Erythroblast (primary cell): ENCODE measurements around the gene COL6A1.
"Not testable (repeated sequence)": the region's sequence is repeated elsewhere in the genome, so short reads cannot be mapped to it uniquely, and the experiment has no call there.

ENCODE experiments used
- DNase-seq, 2 experiments: peaks; one replicate each; lab custom pipeline; 2025; lab: John Stamatoyannopoulos, UW
- GATA1 ChIP-seq: IDR thresholded peaks from 2 replicates; pipeline ENCODE4 v1.6.1; 2011; ENCODE audit warnings: low read depth, mild to moderate bottlenecking, control low read depth, low read length, moderate library complexity
- POLR2A ChIP-seq: IDR thresholded peaks from 2 replicates; pipeline ENCODE4 v1.6.1; 2011; ENCODE audit warnings: mild to moderate bottlenecking, low read length

Gene COL6A1

DNA sequence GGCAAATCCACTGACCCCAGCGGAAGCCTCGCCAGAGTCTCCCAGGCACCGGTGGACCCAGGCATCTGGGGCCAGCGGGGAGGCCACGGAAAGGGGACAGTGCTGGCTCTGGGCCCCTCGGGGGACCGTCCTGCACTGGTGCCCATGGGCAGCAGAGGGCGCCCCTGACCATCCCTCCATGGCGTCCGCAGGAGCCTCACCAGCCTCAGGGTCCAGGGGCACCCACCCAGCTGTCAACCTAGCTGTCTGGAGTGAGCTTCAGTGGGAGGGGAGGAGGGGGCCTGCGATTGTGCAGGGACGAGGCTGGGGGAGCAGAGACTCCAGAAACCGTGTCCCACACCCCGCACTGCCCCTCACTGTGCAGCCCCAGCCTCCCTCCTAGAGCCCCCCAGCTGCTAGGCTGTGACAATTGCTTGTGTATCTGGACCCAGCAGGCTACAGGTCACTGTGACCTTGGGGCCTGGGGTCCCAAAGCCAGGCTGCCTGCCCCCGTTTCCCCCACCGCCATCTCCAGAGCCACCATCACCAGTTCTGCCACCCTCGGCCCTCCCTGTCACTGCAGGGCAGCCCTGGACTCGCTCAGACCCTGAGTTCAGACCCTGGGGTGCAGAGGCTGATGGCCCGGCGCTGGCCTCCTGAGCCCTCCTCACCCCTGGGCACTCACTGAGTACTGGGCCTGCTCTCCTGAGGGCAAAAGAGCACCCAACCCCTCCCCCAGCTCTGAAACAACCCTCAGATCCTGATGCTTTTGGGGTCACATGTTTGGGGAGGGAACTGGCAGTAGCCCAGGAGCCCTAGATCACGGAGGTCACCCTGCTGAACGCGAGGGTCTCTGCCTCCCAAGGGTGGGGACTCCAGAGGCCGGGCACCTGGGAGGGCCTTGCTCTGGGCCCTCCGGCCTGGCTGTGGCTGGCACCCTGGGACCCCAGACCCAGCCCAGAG, 10.6 kb upstream of the COL6A1 start:
- TF ChIP-seq GATA1: no peak
- no peak for TF ChIP-seq POLR2A
- DNase-seq: peak; percentile 21 to 53

DNA sequence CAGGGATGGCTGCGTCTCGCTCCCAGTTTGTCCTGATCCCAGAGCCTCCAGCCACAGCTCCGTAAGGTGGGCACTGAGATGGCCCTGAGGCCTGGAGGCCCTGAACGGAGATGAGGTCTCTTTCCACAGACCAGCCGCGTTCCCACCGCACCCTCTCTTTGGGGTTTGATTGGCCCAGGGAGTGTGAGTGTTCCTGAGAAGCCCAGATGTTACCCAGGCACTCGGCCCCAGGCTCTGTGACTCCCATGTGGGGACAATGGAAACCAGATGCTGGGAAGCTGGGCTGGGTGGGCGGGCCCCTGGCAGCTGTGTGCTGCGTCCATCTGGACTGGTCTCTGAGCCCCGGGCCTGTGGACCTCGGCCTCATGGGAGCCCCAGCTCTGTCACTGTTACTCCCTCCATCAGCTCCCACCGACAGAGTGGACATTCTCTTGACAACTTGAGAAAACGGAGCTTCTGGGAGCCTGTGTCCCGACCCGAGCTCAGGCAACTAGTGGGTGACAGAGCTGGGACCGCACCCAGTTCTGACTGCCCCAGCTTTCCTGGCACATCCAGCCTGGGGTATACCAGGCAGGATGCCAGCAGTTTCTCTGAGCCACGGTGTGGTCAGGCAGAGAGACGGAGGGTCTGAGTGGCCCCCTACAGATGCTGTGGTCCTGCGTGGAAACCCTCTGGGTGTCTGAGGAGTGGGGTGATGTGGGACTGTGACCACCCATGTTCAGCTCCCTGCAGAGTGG, 9.8 kb upstream of the COL6A1 start:
- TF ChIP-seq POLR2A (no peak), GATA1 (no peak)
- no peak for DNase-seq

- no peak for DNase-seq
- TF ChIP-seq POLR2A: no peak
- TF ChIP-seq GATA1: no peak
These were observed 9.2 kb upstream of the COL6A1 start for GRCh38 chr21:45972353-45972715.

GRCh38 chr21:45972716-45973474, 8.7 kb upstream of the COL6A1 start:
- DNase-seq: no peak

GRCh38 chr21:45973475-45974072, 8.0 kb upstream of the COL6A1 start:
- DNase-seq: peak; percentile 15
- no peak for TF ChIP-seq POLR2A
- no peak for TF ChIP-seq GATA1

More at GRCh38 chr21:45972716-45973474, 8.7 kb upstream of the COL6A1 start:
- TF ChIP-seq POLR2A (no peak), GATA1 (no peak)

DNA sequence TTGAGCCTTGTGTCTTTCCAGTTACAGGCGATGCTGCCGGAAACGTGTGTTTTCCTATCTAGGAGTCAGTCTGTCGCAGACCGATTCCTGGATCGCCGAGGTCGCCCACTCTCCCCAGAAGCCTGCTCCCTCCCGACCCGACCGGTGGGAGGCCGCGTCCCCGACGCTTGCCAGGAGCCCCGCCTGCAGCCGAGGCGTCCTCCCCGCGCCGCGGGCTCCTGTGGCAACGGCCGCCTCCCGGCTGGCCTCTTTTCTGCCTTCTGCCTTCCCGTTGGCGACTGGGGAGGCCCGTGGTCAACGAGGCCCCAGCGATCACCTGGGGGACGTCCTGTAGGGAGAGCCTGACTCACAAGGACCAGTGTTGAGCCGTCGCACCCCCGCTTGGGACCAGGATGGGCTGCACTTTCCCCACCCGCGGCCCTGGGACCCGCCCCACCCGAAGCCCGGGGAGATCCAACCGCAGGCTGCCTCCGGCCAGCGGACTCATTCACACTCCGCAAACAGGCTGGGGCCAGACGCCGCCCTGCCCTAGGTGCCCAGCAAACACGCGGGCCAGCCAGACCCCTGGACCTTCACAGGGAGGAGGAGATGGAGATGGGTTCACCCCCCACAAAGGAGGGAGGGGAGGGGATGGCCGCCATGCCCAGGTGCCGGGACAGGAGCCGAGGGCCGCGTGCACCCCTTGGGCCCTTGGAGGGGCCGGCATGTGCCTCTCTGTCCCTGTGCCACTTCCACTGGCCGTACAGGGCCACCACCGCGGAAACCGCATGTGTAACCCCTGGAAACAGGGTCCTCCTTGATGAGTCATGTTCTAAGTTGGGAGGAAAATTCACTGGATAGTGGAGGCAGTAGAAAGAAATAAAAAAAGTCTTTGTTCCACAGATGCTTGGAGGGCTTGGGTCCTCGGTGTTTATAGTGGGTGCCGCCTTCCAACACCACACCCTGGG, 7.2 kb upstream of the COL6A1 start:
- TF ChIP-seq GATA1 (no peak), POLR2A (no peak)
- no peak for DNase-seq

- no peak for TF ChIP-seq POLR2A
- TF ChIP-seq GATA1: no peak
- no peak for DNase-seq
These were observed 6.4 kb upstream of the COL6A1 start for GRCh38 chr21:45975020-45975666.

DNA sequence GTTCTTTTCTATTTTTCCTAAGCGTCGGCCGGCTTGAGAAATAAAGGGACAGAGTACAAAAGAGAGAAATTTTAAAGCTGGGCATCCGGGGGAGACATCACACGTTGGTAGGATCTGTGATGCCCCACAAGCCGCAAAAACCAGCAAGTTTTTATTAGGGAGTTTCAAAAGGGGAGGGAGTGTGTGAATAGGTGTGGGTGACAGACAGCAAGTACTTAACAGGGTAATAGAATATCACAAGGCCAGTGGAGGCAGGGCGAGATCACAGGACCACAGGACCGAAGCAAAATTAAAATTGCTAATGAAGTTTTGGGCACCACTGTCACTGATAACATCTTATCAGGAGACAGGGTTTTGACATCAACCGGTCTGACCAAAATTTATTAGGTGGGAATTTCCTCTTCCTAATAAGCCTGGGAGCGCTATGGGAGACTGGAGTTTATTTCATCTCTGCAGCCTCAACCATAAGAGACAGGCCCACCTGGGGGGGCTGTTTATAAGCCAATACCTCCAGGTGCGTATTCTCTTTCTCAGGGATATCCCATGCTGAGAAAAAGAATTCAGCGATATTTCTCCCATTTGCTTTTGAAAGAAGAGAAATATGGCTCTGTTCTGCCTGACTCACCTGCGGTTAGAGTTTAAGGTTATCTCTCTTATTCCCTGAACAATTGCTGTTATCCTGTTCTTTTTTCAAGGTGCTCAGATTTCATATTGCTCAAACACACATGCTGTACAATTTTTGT, 5.7 kb upstream of the COL6A1 start:
- not testable (repeated sequence) for DNase-seq

DNA sequence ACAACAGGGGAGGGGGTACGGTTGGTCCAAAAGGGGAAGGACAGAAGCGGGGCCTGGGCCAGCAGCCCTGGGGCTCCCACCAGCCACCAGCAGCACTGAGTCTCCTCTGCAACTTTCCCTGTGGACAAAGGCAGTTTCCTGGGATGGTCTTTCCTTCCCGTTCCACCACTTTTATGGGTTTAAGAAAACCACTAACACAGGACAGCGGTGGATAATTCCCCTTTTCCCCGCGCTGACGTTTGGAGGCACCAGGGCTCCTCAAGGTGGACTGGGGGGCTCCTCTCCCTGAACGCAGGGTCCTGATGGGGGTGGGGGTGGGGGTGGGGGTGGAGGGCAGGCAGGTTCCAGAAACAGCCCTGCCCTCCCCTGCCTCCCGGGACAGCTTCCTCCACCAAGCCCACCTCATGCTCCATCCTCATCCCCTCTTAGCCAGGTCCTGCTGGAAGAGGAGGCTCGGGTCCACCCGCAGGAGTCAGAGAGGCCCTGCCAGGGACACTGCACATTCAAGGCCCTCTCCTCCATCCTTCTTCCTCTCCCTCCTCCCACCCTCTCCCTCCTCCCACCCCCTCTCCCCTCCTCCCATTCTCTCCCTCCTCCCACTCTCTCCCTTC, 4.8 kb upstream of the COL6A1 start:
- DNase-seq: no peak
- TF ChIP-seq POLR2A: no peak
- TF ChIP-seq GATA1: no peak

DNA sequence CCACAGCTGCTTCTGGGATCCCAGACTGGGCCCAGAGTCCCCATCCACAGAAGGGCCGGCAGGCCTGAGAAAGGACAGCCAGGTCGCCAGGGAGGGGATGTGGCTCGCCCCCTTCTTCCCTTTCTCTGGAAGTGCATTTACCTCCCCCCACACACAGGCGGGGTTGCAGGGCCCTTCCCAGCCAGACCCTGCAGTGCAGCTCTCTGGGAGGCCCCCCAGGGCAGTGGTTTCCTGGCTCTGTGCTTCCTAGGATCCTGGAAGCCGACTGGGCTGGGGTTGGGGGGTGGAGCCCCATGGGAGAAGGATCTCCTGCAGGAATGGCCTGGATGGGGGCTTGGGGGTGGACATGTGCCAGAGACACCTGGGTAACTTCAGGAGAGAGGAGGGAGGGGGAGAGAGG, 4.2 kb upstream of the COL6A1 start:
- DNase-seq: no peak
- TF ChIP-seq POLR2A (no peak), GATA1 (no peak)

GRCh38 chr21:45979141-45979631, 2.4 kb upstream of the COL6A1 start:
- TF ChIP-seq POLR2A: no peak
- TF ChIP-seq GATA1: no peak
- no peak for DNase-seq
